ENCODE measurements around the gene CFAP54. TPM values are rescaled to one million over a fixed set of nuclear protein-coding genes. Genes with fewer than 3 reads are reported as not detected.

The CFAP54 gene
- total RNA-seq, 1 donor from 2014 or later, result 0.73 TPM

- no peak overlapping the region for H3K4me3 Mint-ChIP-seq (ENCODE audit: unreplicated experiment)
- H3K4me1 Mint-ChIP-seq (ENCODE audit: unreplicated experiment), result peaks cover 19% of the 10 kb centered on the region
- no peak for TF ChIP-seq CTCF (IDR thresholded peaks at IDR 0.05)
- no peak overlapping the region for H3K27ac Mint-ChIP-seq (ENCODE audit: unreplicated experiment)
- H3K27me3 Mint-ChIP-seq (ENCODE audit: unreplicated experiment), result no peaks in the 10 kb centered on the region
- no peaks in the 10 kb centered on the region for H3K9me3 Mint-ChIP-seq (ENCODE audit: unreplicated experiment)
- DNase-seq (ENCODE audit: extremely low spot score, unreplicated experiment), result no peak
- H3K36me3 Mint-ChIP-seq (ENCODE audit: unreplicated experiment), result no peaks in the 10 kb centered on the region
Measured at GRCh38 chr12:96776908-96777307, 287.5 kb downstream of the CFAP54 start.

GRCh38 chr12:96780330-96780729 is 291.0 kb downstream of the CFAP54 start:
- Mint-ChIP-seq H3K4me3 (ENCODE audit: unreplicated experiment) (no peak overlapping the region), H3K27ac (ENCODE audit: unreplicated experiment) (no peak overlapping the region), H3K4me1 (ENCODE audit: unreplicated experiment) (peaks cover 6% of the 10 kb centered on the region), H3K9me3 (ENCODE audit: unreplicated experiment) (no peaks in the 10 kb centered on the region), H3K36me3 (ENCODE audit: unreplicated experiment) (no peaks in the 10 kb centered on the region), H3K27me3 (ENCODE audit: unreplicated experiment) (no peaks in the 10 kb centered on the region)
- no peak for TF ChIP-seq CTCF (IDR thresholded peaks at IDR 0.05)
- DNase-seq (ENCODE audit: extremely low spot score, unreplicated experiment), result no peak

- H3K4me1 Mint-ChIP-seq (ENCODE audit: unreplicated experiment), result peaks cover 2% of the 10 kb centered on the region
- no peak overlapping the region for H3K27ac Mint-ChIP-seq (ENCODE audit: unreplicated experiment)
- H3K27me3 Mint-ChIP-seq (ENCODE audit: unreplicated experiment), result peaks cover 4% of the 10 kb centered on the region
- no peak for TF ChIP-seq CTCF (IDR thresholded peaks at IDR 0.05)
- no peaks in the 10 kb centered on the region for H3K36me3 Mint-ChIP-seq (ENCODE audit: unreplicated experiment)
- no peak overlapping the region for H3K4me3 Mint-ChIP-seq (ENCODE audit: unreplicated experiment)
- no peaks in the 10 kb centered on the region for H3K9me3 Mint-ChIP-seq (ENCODE audit: unreplicated experiment)
- DNase-seq (ENCODE audit: extremely low spot score, unreplicated experiment), result no peak
Measured at GRCh38 chr12:96786791-96787190, 297.4 kb downstream of the CFAP54 start.

DNA sequence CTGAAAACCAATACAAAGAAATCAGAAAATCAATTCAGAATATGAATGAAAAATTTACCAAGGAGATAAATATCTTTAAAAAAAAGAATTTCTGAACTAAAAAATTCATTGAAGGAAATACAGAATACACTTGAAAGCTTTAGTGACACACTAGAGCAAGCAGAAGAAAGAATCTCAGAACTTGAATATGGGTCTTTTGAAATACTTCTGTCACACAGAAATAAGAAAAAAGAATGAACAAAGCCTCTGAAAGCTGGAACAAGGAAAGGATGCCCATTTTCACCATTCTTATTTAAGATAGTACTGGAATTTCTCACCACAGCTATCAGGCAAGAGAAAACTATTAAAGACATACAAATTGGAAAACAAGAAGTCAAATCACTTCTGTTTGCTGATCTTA is 314.6 kb downstream of the CFAP54 start:
- Mint-ChIP-seq H3K27me3 (ENCODE audit: unreplicated experiment) (peaks cover 7% of the 10 kb centered on the region), H3K27ac (ENCODE audit: unreplicated experiment) (no peak overlapping the region), H3K4me1 (ENCODE audit: unreplicated experiment) (no peaks in the 10 kb centered on the region), H3K9me3 (ENCODE audit: unreplicated experiment) (peaks cover 29% of the 10 kb centered on the region), H3K36me3 (ENCODE audit: unreplicated experiment) (no peaks in the 10 kb centered on the region), H3K4me3 (ENCODE audit: unreplicated experiment) (no peak overlapping the region)
- no peak for TF ChIP-seq CTCF (IDR thresholded peaks at IDR 0.05)
- no peak for DNase-seq (ENCODE audit: extremely low spot score, unreplicated experiment)

DNA sequence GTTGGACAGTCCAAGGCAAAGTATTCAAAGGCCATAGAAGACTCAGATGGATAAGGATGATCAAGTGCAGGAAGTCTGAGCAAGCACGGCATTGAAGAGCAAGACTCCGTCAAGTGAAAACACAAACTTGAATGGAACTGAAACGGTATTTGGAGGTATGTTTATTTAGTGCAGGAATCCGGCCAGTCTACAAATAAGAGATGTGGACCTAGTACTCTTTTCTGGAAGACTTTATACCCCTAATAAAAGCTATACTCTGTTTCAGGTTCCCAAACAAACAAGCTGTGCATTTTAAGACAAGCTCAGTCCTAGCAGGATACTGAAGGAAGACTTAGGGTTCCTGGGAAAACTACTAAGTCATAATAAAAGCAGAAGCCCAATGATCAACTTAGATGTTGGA is 316.9 kb downstream of the CFAP54 start:
- H3K27ac Mint-ChIP-seq (ENCODE audit: unreplicated experiment), result no peak overlapping the region
- H3K4me1 Mint-ChIP-seq (ENCODE audit: unreplicated experiment), result no peaks in the 10 kb centered on the region
- no peak for TF ChIP-seq CTCF (IDR thresholded peaks at IDR 0.05)
- no peak for DNase-seq (ENCODE audit: extremely low spot score, unreplicated experiment)
- no peaks in the 10 kb centered on the region for H3K27me3 Mint-ChIP-seq (ENCODE audit: unreplicated experiment)
- H3K4me3 Mint-ChIP-seq (ENCODE audit: unreplicated experiment), result no peak overlapping the region
- H3K36me3 Mint-ChIP-seq (ENCODE audit: unreplicated experiment), result no peaks in the 10 kb centered on the region
- peaks cover 31% of the 10 kb centered on the region for H3K9me3 Mint-ChIP-seq (ENCODE audit: unreplicated experiment)
